ENCODE measurements around the gene MAFF.
A peak's percentile ranks its signal among the peaks of the same experiment; 100 is the strongest.

Gene MAFF

GRCh38 chr22:38259370-38259769, 57.6 kb downstream of the MAFF start:
- peak overlapping the region; percentile 41; the same call in 1 of the 2 replicates for H3K27ac ChIP-seq
- POLR2A ChIA-PET (ENCODE audit: low non-redundant PET), result no interaction called here
- DNase-seq (ENCODE audit: low spot score), result no peak
- CTCF ChIA-PET, result interaction anchor here (0.7 kb wide), 1 partner anchor 127 kb away, joined by 3 read pairs; no protein-coding TSS in a partner anchor
- no peak for TF ChIP-seq CTCF (conservative IDR thresholded peaks at IDR 0.05; ENCODE audit: low read depth)

GRCh38 chr22:38260761-38261681, 59.2 kb downstream of the MAFF start:
- CTCF ChIA-PET, result interaction anchor here (0.6 to 0.7 kb wide), 2 partner anchors 9 to 167 kb away, joined by 3 read pairs; no protein-coding TSS in a partner anchor
- peak overlapping the region; percentile 41 for H3K27ac ChIP-seq
- POLR2A ChIA-PET (ENCODE audit: low non-redundant PET), result no interaction called here
- TF ChIP-seq CTCF (conservative IDR thresholded peaks at IDR 0.05; ENCODE audit: low read depth), result no peak
- DNase-seq (ENCODE audit: low spot score), result no peak

GRCh38 chr22:38262051-38262795, 60.4 kb downstream of the MAFF start:
- H3K27ac ChIP-seq, result peak overlapping the region; percentile 41
- TF ChIP-seq CTCF (conservative IDR thresholded peaks at IDR 0.05; ENCODE audit: low read depth), result peak; percentile 15; the same call in 1 of the 2 replicates
- no peak for DNase-seq (ENCODE audit: low spot score)
- ChIA-PET CTCF (no interaction called here), POLR2A (ENCODE audit: low non-redundant PET) (no interaction called here)

- POLR2A ChIA-PET (ENCODE audit: low non-redundant PET), result no interaction called here
- H3K27ac ChIP-seq, result peak overlapping the region; percentile 26
- CTCF ChIA-PET, result no interaction called here
- no peak for DNase-seq (ENCODE audit: low spot score)
- no peak for TF ChIP-seq CTCF (conservative IDR thresholded peaks at IDR 0.05; ENCODE audit: low read depth)
Observed at GRCh38 chr22:38264322-38264843, 62.6 kb downstream of the MAFF start.
